Measurements from ENCODE around the gene FRYL. TPM values are rescaled to one million over a fixed set of nuclear protein-coding genes. Genes with fewer than 3 reads are reported as not detected.

FRYL gene
- polyA plus RNA-seq, 3 donors = 10.8 to 15.8 (median 14.4) TPM

- H3K27ac Mint-ChIP-seq = peak overlapping the region in 1 of 7 donors; percentile 15
- no peak overlapping the region for H3K27ac ChIP-seq (ENCODE audit: low read depth in 1 of 2, low read length in 2 of 2)
- peaks cover 7 to 28% of the 10 kb centered on the region in 2 donors for H3K36me3 Mint-ChIP-seq
- H3K79me2 ChIP-seq (ENCODE audit: insufficient read depth, low read length) = peaks cover 43% of the 10 kb centered on the region
- peaks cover 6% of the 10 kb centered on the region for H3K4me1 Mint-ChIP-seq
- H3K4me2 ChIP-seq (replicated peaks; ENCODE audit: extremely low read depth, low read length, poor library complexity, severe bottlenecking) = no peak overlapping the region
- no peak overlapping the region for H3K9ac ChIP-seq (ENCODE audit: insufficient read depth, low read length, poor library complexity, severe bottlenecking)
- H3K4me1 ChIP-seq (ENCODE audit: control insufficient read depth in 1 of 2, insufficient read depth in 2 of 2, low read length in 2 of 2) = no peaks in the 10 kb centered on the region
- no peak for TF ChIP-seq CTCF (IDR thresholded peaks at IDR 0.05)
- H3K4me3 Mint-ChIP-seq = no peak overlapping the region
- intact Hi-C loops (cut with micrococcal nuclease) = no loop called here
- no peak overlapping the region for H2AFZ ChIP-seq (ENCODE audit: insufficient read depth, low read depth, low read length, poor library complexity, severe bottlenecking)
- DNase-seq = no peak
- H3K9me3 ChIP-seq (replicated peaks in 1 of 2; ENCODE audit: control insufficient read depth in 1 of 2, insufficient read depth in 1 of 2, low read length in 2 of 2) = no peaks in the 10 kb centered on the region
- H4K20me1 ChIP-seq (ENCODE audit: insufficient read depth, low read length) = peaks cover 21% of the 10 kb centered on the region
- no peak overlapping the region for H3K4me3 ChIP-seq (replicated peaks in 1 of 3; ENCODE audit: low read depth in 2 of 3, low read length in 3 of 3)
- no peaks in the 10 kb centered on the region for H3K36me3 ChIP-seq (replicated peaks in 1 of 2; ENCODE audit: control insufficient read depth in 1 of 2, insufficient read depth in 2 of 2, low read length in 2 of 2)
- no peaks in the 10 kb centered on the region for H3K27me3 Mint-ChIP-seq (ENCODE audit: low read depth in 3 of 3)
- H3K27me3 ChIP-seq (ENCODE audit: control insufficient read depth in 2 of 2, insufficient read depth in 2 of 2, low read length in 2 of 2) = no peaks in the 10 kb centered on the region
- peaks cover 0 to 15% (median 8%) of the 10 kb centered on the region in 7 donors for H3K9me3 Mint-ChIP-seq
- no CpG with 5 or more reads among the region's 2 CpGs for WGBS (ENCODE audit: insufficient coverage)
These were observed 112.9 kb downstream of the FRYL start for GRCh38 chr4:48667148-48667547.

GRCh38 chr4:48665555-48666186, 114.4 kb downstream of the FRYL start:
- WGBS (ENCODE audit: insufficient coverage) = 100% methylated on average over 1 of the region's 4 CpGs

More at GRCh38 chr4:48665555-48666186, 114.4 kb downstream of the FRYL start:
- H3K4me2 ChIP-seq (replicated peaks; ENCODE audit: extremely low read depth, low read length, poor library complexity, severe bottlenecking) = no peak overlapping the region
- DNase-seq = no peak
- no peak overlapping the region for H3K27ac ChIP-seq (ENCODE audit: low read depth in 1 of 2, low read length in 2 of 2)
- no peak overlapping the region for H2AFZ ChIP-seq (ENCODE audit: insufficient read depth, low read depth, low read length, poor library complexity, severe bottlenecking)
- H3K4me1 ChIP-seq (ENCODE audit: control insufficient read depth in 1 of 2, insufficient read depth in 2 of 2, low read length in 2 of 2) = no peaks in the 10 kb centered on the region
- H3K9me3 ChIP-seq (replicated peaks in 1 of 2; ENCODE audit: control insufficient read depth in 1 of 2, insufficient read depth in 1 of 2, low read length in 2 of 2) = no peaks in the 10 kb centered on the region
- peaks cover 0 to 13% (median 8%) of the 10 kb centered on the region in 7 donors for H3K9me3 Mint-ChIP-seq
- peaks cover 35% of the 10 kb centered on the region for H4K20me1 ChIP-seq (ENCODE audit: insufficient read depth, low read length)
- no peak for TF ChIP-seq CTCF (IDR thresholded peaks at IDR 0.05)
- H3K27me3 ChIP-seq (ENCODE audit: control insufficient read depth in 2 of 2, insufficient read depth in 2 of 2, low read length in 2 of 2) = no peaks in the 10 kb centered on the region
- no peak overlapping the region for H3K27ac Mint-ChIP-seq
- peaks cover 10 to 26% of the 10 kb centered on the region in 2 donors for H3K36me3 Mint-ChIP-seq
- intact Hi-C loops (cut with micrococcal nuclease) = no loop called here
- no peak overlapping the region for H3K4me3 ChIP-seq (replicated peaks in 1 of 3; ENCODE audit: low read depth in 2 of 3, low read length in 3 of 3)
- H3K36me3 ChIP-seq (replicated peaks in 1 of 2; ENCODE audit: control insufficient read depth in 1 of 2, insufficient read depth in 2 of 2, low read length in 2 of 2) = no peaks in the 10 kb centered on the region
- peaks cover 51% of the 10 kb centered on the region for H3K79me2 ChIP-seq (ENCODE audit: insufficient read depth, low read length)
- H3K27me3 Mint-ChIP-seq (ENCODE audit: low read depth in 3 of 3) = no peaks in the 10 kb centered on the region
- H3K4me3 Mint-ChIP-seq = no peak overlapping the region
- peaks cover 12% of the 10 kb centered on the region for H3K4me1 Mint-ChIP-seq
- no peak overlapping the region for H3K9ac ChIP-seq (ENCODE audit: insufficient read depth, low read length, poor library complexity, severe bottlenecking)

All from CD14-positive monocyte (primary cell).